CD4-positive, alpha-beta T cell treated with Interleukin-17A for 4 hours (primary cell): Measurements from ENCODE around the gene IDI1.
A peak's percentile ranks its signal among the peaks of the same experiment; 100 is the strongest.
"Not testable (repeated sequence)": the region's sequence is repeated elsewhere in the genome, so short reads cannot be mapped to it uniquely, and the experiment has no call there.

Experiments used
- DNase-seq: peaks from one replicate; pipeline ENCODE4 v3.0.0-alpha.2; 2020; ENCODE audit warnings: mixed read lengths

The IDI1 gene

DNA sequence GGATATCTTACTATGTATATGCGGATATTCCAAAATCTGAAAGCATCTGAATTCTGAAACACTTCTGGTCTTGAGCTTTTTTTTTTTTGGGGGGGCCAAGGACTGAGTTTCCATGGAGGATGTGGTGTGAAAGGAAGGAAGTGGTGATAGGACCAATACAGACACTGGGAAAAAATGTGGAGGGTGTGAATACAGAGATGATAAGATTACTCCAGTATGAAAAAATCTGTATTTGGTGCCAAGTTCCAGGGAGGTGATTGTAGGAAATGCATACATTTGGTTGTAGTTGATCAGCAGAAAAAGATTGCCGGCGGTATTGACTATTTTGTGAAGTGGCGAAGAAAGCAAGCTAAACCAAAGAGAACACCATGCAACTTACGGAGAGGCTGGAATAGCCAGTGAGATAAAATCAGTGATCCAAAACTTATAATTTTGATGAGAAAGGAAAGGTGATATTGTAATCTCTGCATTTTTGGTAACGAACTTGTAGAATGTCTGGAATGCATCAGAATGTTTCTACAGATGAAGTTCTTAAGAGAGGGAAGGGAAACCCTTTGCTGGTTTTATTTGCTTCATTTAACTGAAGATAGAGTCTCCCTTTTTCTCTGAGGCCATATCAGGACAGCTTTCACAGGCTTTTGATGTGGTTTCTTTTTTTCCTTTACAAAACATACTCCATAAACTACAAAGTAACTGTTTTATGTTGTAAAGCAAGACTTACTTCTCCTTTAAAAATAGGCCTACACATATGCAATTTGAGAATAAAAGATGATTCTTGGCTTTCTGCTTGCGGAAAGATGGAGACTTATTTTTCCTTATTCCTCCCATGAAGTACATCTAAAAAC is 13.2 kb upstream of the IDI1 start:
- no peak for DNase-seq

DNA sequence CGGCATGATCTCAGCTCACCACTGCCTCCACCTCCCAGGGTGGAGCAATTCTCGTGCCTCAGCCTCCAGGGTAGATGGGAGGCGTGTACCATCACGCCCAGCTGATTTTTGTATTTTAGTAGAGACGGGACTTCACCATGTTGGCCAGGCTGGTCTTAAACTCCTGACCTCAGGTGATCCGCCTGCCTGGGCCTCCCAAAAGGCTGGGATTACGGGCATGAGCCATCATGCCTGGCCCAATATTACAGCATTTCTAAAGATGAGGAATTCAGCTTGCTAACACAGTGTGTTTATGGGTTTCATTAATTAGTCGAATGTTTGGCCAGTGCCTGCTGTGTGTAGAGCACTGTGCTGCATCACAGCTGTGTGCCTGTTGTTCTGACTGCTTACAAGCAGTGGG is 11.0 kb upstream of the IDI1 start:
- DNase-seq, result no peak

DNA sequence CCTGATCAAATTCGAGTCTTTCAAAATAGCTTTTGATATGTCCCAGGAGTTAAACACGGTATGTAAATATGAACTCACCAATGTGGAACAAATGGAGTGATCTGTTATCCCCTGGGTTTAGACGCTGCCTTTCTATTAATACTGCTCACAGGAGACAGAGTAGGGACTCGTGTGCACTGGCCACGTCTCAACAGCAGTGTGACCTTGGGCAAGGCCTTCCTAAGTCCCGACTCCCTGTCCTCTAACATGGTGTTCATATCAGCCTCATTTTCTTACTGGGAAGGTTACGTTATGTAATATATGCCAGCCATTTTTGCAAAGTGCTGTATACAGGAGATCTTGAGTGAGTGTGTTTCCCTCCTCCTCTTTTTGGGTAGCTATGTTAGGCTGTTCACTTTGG is 9.1 kb upstream of the IDI1 start:
- no peak for DNase-seq

DNA sequence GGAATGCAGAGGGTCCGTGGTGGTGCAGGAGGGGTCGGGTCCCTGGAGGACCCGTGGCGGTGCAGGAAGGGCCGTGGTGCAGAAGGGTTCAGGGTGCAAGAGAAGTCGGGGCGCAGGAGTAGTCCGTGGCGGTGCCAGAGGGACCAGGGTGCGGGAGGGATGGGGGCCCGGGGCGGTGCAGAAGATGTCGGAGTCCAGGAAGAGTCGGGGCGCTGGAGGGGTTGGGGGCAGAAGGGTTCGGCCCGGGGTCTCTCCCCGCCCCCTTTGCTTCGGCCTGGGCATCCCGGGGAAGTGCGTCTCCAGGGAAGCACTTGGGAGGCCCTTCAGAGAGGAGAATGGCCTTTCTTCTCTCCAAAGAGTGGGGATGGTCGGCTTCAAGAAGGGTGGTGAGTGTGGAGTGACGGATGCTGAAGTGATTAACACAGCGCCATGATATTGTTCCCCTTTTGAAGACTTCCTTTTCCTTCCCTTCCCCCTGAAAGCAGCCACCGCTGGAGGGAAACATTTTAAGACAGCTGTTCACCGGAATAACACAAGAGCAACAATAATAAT is 8.3 kb upstream of the IDI1 start:
- no peak for DNase-seq

DNA sequence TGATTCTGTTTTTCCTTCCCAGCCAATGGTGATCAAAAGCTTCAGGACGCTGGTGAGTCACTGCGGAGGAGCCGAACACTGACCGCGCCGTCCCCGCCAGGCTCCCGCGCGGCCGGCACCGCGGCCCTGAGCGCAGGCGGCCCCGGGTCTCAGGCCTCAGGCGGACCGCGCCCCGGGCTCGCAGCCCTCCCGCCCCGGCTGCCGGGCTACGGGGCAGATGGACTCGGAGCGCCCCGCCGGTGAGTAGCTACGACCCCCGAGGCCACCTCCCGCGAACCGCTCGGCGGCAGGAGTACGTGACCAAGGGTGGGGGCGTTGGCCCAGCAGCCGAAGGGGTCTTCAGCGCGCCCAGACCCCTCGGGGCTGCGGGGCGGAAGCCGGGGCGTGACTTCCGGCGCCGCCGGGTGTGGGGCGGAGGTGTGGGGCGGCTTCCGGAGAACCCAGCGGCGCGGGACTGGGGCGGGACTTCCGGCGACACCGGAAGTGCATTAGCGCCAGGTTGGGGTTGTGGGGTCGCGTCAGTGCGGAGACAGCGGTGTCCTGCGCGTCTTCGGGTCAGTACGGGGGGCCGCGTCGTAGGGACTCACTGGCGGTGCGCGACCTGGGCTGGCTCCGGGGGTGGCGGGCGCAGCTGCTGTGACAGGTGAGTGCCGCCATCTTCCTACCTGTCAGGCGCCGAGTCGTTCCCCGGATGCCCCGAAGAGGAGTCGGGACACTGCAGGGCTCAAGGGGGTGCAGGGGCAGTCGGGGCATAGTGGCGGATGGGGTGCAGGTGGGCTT is 7.6 kb upstream of the IDI1 start, which contains the start of gene WDR37:
Gene WDR37, plus strand, starts transcription at position 60 of the 780 bp plus-strand sequence. CDS start 15,771 bp downstream, outside the sequence.
- DNase-seq, result peak; percentile 92

DNA sequence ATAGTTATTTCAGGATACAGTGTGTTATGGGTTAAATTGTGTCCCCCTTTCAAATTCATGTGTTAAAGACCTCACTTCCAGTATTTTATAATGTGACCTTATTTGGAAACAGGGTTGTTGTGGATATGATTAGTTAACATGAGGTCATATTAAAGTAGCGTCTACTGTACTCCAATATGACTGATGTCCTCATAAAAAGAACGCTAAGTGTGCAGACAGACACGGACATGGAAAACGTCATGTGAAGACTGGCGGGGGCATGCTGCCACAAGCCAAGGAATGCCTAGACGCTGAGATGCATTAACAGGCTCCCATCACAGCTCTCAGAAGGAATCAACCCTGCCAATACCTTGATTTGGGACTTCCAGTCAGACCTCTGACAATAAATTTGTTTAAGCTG is 5.8 kb upstream of the IDI1 start:
- DNase-seq, result no peak

DNA sequence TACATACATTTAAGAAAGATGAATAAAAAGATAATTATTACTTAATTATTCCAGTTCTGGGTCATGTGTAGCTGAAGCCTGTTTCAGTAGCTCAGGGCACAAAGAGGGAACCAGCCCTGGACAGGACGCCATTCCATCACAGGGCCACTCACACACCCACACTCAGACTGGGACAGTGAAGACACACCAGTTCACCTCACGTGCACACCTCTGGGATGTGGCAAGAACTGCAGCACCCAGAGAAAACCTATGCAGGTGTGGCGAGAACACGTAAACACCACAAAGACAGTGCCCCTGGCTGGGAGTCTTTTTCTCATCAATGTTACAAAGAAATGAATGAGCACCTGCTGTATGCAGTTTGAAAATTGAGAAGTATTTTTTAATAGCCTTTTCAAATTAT is 1.6 kb upstream of the IDI1 start:
- DNase-seq, result peak; percentile 41

DNA sequence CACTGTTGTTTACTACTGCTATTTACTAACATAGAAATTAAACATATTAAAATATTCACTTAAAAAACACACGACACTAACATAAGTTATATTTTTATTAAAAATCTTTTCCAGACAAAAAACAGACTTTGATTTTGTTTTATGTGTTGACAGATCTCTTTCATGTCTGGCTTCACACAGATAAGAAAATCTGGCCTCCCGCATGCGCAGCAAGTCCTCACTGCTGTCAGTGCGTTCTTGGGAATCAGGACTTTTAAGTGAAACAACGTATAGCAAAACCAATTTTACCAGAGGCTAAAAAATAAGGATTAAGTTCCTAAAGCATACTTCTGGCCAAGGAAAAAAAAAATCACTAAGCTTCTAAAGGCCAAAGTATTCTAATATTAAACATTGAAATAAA is 1.2 kb upstream of the IDI1 start:
- peak; percentile 38 for DNase-seq

DNA sequence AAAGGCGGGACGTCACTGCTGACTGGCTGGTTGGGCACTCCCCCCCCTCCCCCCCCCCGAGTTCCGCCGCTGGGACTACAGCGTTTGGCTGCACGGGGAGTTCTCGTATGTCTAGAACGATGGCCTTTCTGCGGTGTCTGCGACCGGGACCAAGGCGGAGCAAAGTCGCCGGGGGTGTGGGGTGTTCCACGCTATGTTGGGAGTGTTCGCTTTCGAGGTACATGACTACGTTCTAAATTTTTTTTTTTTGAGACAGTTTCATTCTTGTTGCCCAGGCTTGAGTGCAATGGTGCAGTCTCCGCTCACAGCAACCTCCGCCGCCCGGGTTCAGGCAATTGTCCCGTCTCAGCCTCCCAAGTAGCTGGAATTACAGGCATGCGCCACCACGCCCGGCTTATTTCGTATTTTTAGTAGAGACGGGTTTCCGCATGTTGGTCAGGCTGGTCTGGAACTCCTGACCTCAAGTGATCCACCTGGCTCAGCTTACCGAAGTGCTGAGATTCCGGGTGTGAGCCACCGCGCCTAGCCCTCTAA is 573 bp upstream of the IDI1 start:
- DNase-seq, result no peak

DNA sequence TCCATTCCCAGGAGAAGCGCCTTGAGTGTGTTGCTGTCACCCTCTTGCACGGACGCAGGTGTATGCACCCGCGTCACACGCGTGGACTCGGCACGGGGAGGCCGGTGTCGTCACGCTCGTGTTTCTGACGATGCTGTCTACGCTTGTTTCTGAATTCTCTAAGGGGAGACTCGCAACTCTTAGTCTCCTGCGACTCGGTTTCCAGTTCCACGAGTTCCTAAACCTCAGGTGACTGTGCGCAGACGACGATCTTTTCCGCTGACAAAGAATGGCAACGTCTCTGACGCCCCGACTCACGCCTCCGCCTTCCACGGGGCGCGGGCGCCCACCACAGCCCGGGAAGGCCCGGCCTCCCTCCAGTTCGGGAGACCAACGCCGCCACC is 579 bp downstream of the IDI1 start:
- DNase-seq, result peak; percentile 65

DNA sequence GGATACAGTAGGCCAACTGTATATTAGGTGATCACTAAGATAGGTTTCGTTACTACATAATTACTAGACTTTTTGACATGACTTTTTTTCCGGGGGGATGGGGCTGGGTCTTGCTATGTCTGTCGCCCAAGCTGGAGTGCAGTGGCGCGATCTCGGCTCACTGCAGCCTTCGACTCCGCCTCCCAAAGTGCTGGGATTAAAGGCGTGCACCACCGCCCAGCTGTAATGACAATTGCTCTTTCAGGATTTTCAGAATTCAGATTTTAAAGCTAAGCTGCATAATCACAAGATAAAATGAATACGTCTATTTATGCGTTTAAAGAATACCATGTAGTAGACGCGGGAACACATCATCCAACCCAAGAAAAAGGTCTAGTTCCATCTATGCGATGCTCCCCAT is 982 bp downstream of the IDI1 start:
- no peak for DNase-seq

DNA sequence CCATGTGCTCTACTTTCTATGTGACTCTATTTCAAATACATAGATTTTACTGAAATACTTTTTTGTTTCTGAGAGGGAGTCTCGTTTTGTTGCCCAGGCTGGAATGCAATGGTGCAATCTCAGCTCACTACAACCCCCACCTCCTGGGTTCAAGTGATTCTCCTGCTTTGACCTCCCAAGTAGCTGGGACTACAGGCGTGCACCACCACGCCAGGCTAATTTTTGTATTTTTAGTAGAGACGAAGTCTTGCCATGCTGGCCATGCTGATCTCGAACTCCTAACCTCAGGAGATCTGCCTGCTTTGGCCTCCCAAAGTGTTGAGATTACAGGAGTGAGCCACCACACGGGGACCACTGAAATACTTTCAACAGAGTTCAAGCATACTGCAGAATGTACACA is 3.5 kb downstream of the IDI1 start:
- no peak for DNase-seq

DNA sequence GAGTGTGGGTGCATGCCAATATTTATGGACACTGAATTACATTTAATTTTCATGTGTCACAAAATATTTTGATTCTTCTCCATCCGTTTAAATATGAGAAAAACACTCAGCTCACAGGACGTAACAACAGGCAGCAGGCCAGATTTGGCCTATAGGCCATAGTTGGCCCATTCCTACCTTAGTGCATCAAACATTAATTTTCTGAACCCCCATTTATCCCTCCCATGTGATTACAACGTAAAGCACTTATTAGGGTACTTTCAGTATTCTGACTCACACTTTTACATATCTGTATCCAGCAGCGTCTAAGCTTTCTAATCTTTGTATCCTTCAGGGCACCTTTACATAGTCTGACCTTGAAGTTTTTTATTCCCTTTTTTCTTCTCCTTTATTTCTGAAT is 4.0 kb downstream of the IDI1 start:
- no peak for DNase-seq

DNA sequence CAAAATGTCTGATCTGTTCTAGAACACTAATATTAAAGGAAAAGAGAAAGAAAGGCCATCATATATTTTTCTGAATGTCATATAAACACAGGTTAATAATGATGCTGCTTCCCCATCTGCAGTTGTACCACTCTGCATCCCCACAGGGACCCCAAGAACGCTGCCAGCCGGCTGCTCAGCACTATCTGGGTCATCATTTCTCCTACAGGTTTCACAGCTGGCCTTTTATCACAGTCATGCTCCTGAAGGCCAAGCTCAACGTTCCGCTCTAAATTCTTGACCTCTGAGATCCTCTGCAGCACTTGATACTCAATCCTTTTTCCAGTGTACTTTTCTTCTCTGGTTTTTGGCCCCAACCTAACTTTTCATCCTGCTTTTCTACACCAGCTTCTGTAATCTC is 4.8 kb downstream of the IDI1 start:
- no peak for DNase-seq

DNA sequence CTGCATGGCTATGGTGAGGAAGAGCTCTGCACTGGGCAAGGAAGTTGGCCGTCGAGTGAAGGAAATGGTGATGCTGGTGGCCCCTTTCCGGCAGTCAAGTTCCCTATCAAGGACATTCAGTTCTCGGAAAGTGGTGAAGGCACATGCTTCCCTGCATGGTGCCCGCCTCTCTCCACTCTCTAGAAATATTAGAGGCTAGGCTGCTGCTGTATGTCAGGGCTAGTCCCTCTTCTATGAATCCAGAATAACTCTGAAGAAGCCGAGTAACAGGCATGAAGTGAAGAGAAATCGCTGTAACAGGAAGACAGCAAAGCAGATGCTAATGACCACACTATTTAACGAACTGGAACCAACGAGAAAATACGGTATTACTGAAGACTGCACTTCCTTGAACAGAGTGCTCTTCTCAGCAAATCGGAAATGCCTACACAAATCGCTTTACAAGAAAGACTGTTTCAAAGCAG is 5.4 kb downstream of the IDI1 start:
- peak; percentile 24 for DNase-seq

DNA sequence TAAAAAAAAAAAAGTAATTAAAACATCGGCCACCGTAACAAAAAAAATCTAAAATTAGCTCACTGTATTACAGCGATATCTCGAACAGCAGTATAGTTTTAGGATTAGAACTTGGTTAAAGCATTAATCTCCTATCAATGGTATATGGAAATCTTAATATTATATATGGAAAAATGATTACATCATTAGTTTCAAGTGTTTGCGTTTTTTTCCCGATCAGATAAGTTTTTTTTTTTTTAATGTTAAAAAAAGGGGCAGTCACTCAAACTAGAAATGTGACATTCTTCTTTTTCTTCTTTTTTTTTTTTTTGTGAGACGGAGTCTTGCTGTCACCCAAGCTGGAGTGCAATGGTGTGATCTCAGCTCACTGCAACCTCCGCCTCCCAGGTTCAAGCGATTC is 7.4 kb downstream of the IDI1 start:
- DNase-seq, result no peak

DNA sequence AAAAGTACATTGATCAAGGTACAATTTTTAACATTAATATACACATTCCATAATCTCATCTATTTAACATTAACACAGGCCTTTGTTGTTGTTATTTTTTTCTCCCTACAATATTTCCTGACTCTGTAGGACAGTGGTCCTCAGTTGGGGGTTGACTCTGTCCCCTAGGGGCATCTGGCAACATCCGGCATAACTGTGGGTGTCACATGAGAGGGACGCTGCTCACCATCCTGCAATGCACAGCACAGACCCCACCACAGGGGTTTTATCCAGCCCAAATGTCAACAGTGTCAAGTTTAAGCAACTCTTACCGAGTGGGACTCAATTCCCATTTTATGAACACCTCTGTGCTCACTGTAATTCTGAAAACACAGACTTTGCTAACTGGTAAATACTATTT is 8.8 kb downstream of the IDI1 start:
- DNase-seq, result no peak

DNA sequence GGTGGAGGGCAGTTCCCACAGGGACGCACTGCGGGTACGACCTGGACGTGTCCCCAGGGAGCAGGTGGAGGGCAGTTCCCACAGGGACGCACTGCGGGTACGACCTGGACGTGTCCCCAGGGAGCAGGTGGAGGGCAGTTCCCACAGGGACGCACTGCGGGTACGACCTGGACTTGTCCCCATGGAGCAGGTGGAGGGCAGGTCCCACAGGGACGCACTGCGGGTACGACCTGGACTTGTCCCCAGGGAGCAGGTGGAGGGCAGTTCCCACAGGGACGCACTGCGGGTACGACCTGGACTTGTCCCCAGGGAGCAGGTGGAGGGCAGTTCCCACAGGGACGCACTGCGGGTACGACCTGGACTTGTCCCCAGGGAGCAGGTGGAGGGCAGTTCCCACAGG is 10.2 kb downstream of the IDI1 start:
- DNase-seq, result not testable (repeated sequence)

DNA sequence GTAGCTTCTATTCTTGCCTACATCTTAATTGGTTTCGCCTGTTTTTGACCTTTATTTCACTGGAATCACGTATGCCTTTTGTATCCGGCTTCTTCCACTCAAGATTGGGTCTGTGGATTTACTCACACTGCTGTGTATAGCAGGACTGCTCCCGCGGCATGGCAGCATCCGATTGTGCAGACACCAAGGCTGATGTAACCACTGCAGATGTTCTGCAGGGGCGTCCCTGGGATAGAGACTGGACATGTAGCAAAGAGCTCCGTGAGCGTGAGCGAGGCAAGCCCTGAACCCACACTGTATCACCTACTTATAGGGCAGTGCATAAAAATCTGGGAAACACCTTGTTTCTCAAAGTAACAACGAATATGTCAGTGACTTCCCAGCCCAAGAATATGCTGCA is 11.8 kb downstream of the IDI1 start:
- no peak for DNase-seq

DNA sequence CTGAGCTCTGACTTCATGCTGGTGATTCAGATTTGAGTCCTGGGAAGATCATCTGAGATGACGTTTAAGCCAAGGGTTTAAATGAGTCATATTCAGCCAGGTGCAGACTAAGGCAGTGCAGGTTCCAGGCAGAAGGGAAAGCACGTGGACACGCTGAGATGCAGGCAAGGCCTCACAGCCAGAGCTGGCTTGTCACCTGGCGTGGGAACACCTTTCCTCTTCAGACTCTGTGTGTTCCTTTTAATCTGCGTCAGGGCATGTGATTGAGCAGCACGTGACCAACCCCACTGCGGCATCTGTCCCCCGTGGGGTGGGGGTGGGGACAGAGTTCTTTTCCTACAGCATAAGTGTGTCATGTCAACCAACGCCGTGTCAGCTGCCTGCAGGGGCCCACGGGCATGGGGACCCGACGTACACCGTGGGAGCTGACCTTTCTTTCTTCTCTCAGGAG is 12.6 kb downstream of the IDI1 start:
- no peak for DNase-seq

DNA sequence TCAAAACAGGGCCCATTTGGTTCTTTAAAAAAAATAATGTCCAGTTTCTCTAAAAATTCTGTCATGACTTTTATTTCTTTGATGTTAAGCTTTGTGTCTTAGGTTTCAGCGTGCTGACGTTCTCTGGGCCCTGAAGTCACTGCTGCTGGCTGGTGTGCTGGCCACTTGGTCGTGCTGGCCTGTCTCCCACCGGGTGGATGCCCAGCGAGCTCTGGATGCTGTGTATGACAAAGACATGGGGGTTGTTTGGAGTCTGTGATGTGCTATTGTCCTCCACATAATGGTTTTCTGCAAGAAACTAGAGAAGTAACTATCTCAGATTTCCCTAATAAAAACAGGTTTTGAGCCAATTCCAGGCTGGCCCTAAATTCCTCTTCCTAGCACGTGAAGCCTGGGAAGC is 13.7 kb downstream of the IDI1 start:
- DNase-seq, result no peak

DNA sequence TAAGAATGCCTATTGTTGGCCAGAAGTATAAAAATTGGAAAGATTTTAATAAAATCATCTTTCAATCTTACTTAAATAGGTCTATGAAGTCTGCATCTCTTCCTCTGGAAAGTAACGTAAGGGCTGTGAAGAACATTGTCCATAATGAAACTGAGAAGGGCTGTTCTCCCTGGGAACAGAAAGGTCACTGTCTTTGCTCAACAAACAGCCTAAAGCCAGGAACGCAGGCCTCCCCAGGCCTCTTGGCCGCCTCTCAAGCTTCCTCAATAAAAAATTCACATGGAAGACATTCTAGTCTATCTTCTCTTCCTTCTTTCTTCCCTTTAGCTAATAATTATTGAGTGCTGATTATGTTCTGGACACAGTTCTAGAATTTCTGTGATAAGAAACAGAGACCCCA is 14.2 kb downstream of the IDI1 start:
- DNase-seq, result no peak

DNA sequence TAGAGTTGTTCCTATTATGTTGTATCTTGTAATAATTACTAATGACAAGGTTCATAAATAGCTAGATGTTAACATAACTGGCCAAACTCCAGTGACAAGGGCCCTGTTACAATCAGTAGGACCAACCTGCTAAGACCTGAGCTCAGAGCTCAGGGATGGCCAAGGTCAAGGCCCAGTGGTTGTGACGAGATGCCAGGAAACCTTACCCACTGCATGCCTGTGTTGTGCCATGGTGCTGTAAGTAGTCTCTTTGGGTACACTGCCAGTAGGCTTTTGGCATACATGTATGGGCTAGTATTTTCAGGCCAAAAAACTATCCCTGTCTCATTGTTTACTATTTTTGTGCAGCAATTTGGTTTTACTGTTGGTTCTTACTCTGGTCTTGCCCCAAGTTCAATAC is 15.3 kb downstream of the IDI1 start:
- DNase-seq, result no peak

DNA sequence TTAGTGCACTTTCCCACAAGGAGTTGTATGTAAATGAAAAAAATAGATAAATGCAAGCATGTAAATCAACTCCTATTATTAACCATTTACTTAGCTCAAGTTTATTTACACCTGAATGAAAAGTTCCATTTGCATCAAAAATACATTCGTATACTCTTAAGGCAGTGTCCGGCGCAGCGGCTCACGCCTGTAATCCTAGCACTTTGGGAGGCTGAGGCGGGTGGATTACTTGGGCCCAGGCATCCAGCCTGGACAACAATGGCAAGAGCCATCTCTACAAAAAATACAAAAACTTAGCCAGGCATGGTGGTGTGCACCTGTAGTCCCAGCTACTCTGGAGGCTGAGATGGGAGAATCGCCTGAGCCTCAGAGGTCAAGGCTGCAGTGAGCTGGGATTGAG is 19.1 kb downstream of the IDI1 start:
- DNase-seq, result no peak
